CD4-positive, alpha-beta memory T cell (primary cell): Measurements from ENCODE around the gene TMEM100. TPM values are rescaled to one million over a fixed set of nuclear protein-coding genes. Genes with fewer than 3 reads are reported as not detected.

Source experiments
- CTCF ChIA-PET: fragments of 350-600 bp; sonication (Branson Sonifier 250); formaldehyde crosslinking; loops from one replicate; lab custom pipeline; 2021; ENCODE audit warnings: inconsistent platforms; ENCODE audit not compliant: partially characterized antibody; lab: Charles Lee
- POLR2A ChIA-PET: fragments of 350-600 bp; sonication (Branson Sonifier 250); formaldehyde crosslinking; loops from one replicate; lab custom pipeline; 2021; ENCODE audit not compliant: partially characterized antibody; lab: Charles Lee
- DNase-seq, 5 donors: peaks; one replicate each; pipeline versions ENCODE4 v3.0.0 to v3.0.0-alpha.2; 2020 to 2022; ENCODE audit warnings: mixed read lengths in 1 of 5
- H3K27ac ChIP-seq: one replicate; pipeline ENCODE4 v1.7.0; 2013; ENCODE audit warnings: low read depth, low read length
- H3K27me3 ChIP-seq: 2 replicates; pipeline ENCODE4 v1.7.0; 2013; ENCODE audit warnings: mild to moderate bottlenecking, low read length, moderate library complexity; ENCODE audit not compliant: insufficient read depth
- H3K36me3 ChIP-seq: 2 replicates; pipeline ENCODE4 v1.7.0; 2013; ENCODE audit warnings: mild to moderate bottlenecking, low read length, moderate library complexity; ENCODE audit not compliant: insufficient read depth
- H3K4me1 ChIP-seq: 2 replicates; pipeline ENCODE4 v1.7.0; 2013; ENCODE audit warnings: mild to moderate bottlenecking, low read length, moderate library complexity; ENCODE audit not compliant: insufficient read depth
- H3K4me3 ChIP-seq, 2 donors: one replicate each; pipeline ENCODE4 v1.7.0; 2013; ENCODE audit warnings: low read length in 2 of 2, mild to moderate bottlenecking in 1 of 2
- H3K9me3 ChIP-seq, 2 donors: one replicate each; pipeline ENCODE4 v1.7.0; 2013; ENCODE audit warnings: low read length in 2 of 2, control low read depth in 1 of 2; ENCODE audit not compliant: control insufficient read depth in 1 of 2
- H3K27ac Mint-ChIP-seq, 7 donors: one replicate each; pipeline ENCODE4 v1.8.0; 2020 to 2021; ENCODE audit warnings: mixed read lengths in 7 of 7, mild to moderate bottlenecking in 6 of 7, inconsistent platforms in 3 of 7, moderate library complexity in 3 of 7
- H3K27me3 Mint-ChIP-seq, 2 donors: one replicate each; pipeline ENCODE4 v1.8.0; 2020 to 2021; ENCODE audit warnings: mixed read lengths in 2 of 2
- H3K36me3 Mint-ChIP-seq, 2 donors: one replicate each; pipeline ENCODE4 v1.8.0; 2020 to 2021; ENCODE audit warnings: mixed read lengths in 2 of 2, inconsistent platforms in 1 of 2, mild to moderate bottlenecking in 1 of 2
- H3K4me1 Mint-ChIP-seq, 4 donors: one replicate each; pipeline ENCODE4 v1.8.0; 2020 to 2021; ENCODE audit warnings: mixed read lengths in 4 of 4, mild to moderate bottlenecking in 1 of 4
- H3K4me3 Mint-ChIP-seq, 8 donors: one replicate each; pipeline ENCODE4 v1.8.0; 2020 to 2021; ENCODE audit warnings: mixed read lengths in 8 of 8, mild to moderate bottlenecking in 7 of 8, moderate library complexity in 6 of 8, inconsistent platforms in 3 of 8
- H3K9me3 Mint-ChIP-seq, 8 donors: one replicate each; pipeline ENCODE4 v1.8.0; 2020 to 2021; ENCODE audit warnings: mixed read lengths in 8 of 8, mild to moderate bottlenecking in 5 of 8, inconsistent platforms in 3 of 8, moderate library complexity in 1 of 8
- intact Hi-C: fragments of 100-400 bp; cut with micrococcal nuclease; formaldehyde crosslinking; loops from one replicate; pipeline ENCODE4 v1.15.1; 2023
- polyA plus RNA-seq, 2 donors: library from polyadenylated mRNA; unstranded; fragments of 300-500 nt; fragmentation: Illumina TruSeq; gene quantifications; one replicate each; pipeline ENCODE4 v1.2.3, GENCODE V29; 2021
- total RNA-seq, 2 experiments: library from RNA; stranded (reverse); gene quantifications; one replicate each; pipeline ENCODE4 v1.2.3, GENCODE V29; 2021

The TMEM100 gene
- total and polyA plus RNA-seq, 4 experiments from 2014 or later, result not detected

DNA sequence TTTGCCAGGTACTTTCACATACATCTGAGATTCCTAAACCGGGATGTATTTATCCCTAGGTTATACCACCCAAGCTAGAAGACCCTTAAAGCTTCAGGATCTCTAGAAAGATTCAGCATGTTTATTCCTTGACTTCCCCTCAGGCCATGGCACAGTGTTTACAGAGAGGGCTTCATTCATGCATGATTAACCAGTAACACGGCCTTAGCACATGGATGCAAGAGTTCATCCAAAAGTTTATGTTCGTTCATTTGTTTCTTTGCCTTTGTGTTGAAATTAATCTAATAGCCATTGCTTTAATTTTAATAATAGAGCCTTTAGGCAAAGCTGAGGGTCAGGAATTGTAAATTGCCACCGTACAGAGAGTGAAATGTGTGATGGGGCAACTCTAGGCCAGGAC, 41.9 kb upstream of the TMEM100 start:
- ChIA-PET CTCF (no interaction called here), POLR2A (no interaction called here)
- intact Hi-C loops, result no loop called here

DNA sequence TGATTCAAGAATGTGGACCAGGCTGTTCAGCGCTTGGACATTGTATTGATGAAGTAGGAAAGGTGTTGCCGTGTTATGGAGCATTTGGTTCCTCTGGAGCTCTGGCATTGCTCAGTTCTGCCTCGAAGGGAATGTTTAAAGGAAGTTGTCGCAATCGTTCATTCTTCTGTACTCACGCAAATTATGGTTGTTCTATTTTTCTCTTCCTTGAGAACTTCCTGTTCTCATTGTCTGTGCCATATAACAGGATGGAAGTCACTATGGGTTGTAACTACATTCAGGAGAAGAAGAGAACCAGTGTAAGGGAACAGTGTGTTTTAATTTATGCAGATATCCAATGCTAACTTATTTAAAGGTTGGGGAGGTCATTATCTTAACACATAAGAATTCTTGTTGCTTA, 41.2 kb upstream of the TMEM100 start:
- Histone ChIP-seq H3K4me1 (no peaks in the 10 kb centered on the region), H3K4me3 (no peak overlapping the region), H3K36me3 (no peaks in the 10 kb centered on the region), H3K27ac (no peak overlapping the region), H3K27me3 (no peaks in the 10 kb centered on the region), H3K9me3 (no peaks in the 10 kb centered on the region)
- Mint-ChIP-seq H3K9me3 (no peaks in the 10 kb centered on the region), H3K27ac (no peak overlapping the region), H3K27me3 (no peaks in the 10 kb centered on the region), H3K4me1 (peaks cover 0 to 3% (median 2%) of the 10 kb centered on the region in 4 donors), H3K36me3 (peaks cover 7 to 17% of the 10 kb centered on the region in 2 donors), H3K4me3 (no peak overlapping the region)
- intact Hi-C loops, result no loop called here
- no peak for DNase-seq
- CTCF ChIA-PET, result no interaction called here
- POLR2A ChIA-PET, result no interaction called here

More for the DNA sequence above, 41.9 kb upstream of the TMEM100 start:
- DNase-seq, result no peak
- Mint-ChIP-seq H3K4me3 (no peak overlapping the region), H3K27me3 (no peaks in the 10 kb centered on the region), H3K27ac (no peak overlapping the region), H3K9me3 (no peaks in the 10 kb centered on the region), H3K4me1 (peaks cover 0 to 3% (median 2%) of the 10 kb centered on the region in 4 donors), H3K36me3 (peaks cover 11 to 25% of the 10 kb centered on the region in 2 donors)
- Histone ChIP-seq H3K4me3 (no peak overlapping the region), H3K27ac (no peak overlapping the region), H3K4me1 (no peaks in the 10 kb centered on the region), H3K36me3 (no peaks in the 10 kb centered on the region), H3K27me3 (no peaks in the 10 kb centered on the region), H3K9me3 (no peaks in the 10 kb centered on the region)

DNA sequence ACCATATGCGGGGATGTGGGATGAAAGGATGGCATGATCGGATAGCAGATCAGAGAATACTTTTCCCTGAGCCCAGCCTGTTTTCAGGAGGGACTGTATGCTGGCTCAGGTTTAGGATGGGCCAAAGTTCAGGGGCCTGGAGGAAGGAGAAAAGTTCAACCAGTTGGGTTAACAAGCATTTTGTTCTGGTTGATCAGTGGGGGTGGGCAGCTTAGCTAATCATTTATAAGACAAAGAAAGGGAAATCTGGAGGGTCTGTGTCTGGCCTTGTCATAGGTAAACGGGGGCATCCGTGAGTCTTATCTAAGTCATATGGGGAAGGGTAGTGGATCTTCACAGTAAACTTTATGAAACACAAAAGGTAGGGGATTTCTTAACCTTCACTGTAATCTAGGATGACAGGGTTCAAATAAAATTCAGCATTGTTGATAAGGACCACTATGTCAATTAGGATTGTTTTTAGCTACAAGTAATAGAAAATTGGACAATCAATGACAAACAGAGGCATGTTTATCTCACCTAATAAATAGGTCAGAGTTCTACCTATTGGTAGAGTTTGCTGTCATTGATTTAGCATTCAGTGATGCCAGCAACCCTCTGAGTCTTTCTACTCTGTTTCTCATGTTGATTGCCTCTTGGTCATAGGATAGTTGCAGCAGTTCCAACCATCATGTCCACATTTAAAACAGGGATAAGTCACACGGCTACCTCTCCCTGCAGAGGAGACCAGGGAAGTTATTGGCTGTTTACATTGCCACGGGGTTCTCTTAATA, 39.6 kb upstream of the TMEM100 start:
- H3K36me3 ChIP-seq, result no peaks in the 10 kb centered on the region
- POLR2A ChIA-PET, result interaction anchor here (0.5 kb wide), 1 partner anchor 185 kb away, joined by 3 read pairs; no protein-coding TSS in a partner anchor
- H3K9me3 ChIP-seq, result no peaks in the 10 kb centered on the region
- Mint-ChIP-seq H3K27me3 (no peaks in the 10 kb centered on the region), H3K4me3 (no peak overlapping the region), H3K4me1 (peaks cover 0 to 3% (median 2%) of the 10 kb centered on the region in 4 donors), H3K9me3 (no peaks in the 10 kb centered on the region), H3K27ac (no peak overlapping the region), H3K36me3 (peaks cover 1 to 8% of the 10 kb centered on the region in 2 donors)
- no peak for DNase-seq
- no peak overlapping the region for H3K4me3 ChIP-seq
- H3K4me1 ChIP-seq, result no peaks in the 10 kb centered on the region
- intact Hi-C loops, result no loop called here
- CTCF ChIA-PET, result interaction anchor here (1.2 kb wide), 1 partner anchor 9 kb away, joined by 3 read pairs; no protein-coding TSS in a partner anchor
- no peak overlapping the region for H3K27ac ChIP-seq
- no peaks in the 10 kb centered on the region for H3K27me3 ChIP-seq

DNA sequence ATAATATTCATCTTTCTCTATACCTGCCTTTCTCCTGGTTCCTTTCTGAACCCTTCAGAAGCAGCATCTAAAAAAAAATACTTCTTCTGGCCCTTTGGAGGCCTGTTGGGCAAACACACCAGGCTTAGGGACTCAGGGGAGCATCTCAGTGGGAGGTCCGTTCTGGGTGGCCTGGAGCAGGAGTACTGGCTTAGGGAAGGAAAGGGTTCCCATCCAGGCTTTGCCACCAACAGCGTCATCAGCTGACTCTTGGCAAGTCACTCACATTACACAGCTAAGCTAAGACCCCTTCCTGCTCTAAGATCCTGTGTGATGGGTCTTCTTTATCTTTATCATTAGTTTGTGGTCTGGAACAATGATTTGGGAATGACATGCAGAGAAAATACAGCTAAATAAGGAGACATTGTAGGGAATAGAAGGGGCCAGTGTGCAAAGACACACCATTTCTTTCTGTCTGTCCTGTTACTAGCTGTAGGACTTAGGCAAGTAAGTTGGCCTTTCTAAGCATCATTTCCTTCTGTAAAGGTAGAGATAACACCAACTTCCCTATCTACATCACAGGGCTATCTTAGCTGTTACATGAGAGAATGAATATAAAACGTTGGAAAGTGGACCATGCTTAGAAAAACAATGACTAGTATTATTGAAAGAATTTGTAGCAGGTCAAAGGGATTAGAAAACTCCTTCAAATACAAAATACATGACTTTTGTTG, 38.1 kb upstream of the TMEM100 start:
- Histone ChIP-seq H3K27me3 (no peaks in the 10 kb centered on the region), H3K4me1 (no peaks in the 10 kb centered on the region), H3K27ac (no peak overlapping the region), H3K9me3 (no peaks in the 10 kb centered on the region), H3K4me3 (no peak overlapping the region), H3K36me3 (no peaks in the 10 kb centered on the region)
- Mint-ChIP-seq H3K27me3 (no peaks in the 10 kb centered on the region), H3K4me1 (peaks cover 0 to 4% (median 2%) of the 10 kb centered on the region in 4 donors), H3K9me3 (no peaks in the 10 kb centered on the region), H3K36me3 (peaks cover 0 to 6% of the 10 kb centered on the region in 2 donors), H3K4me3 (no peak overlapping the region), H3K27ac (no peak overlapping the region)
- DNase-seq, result no peak
- ChIA-PET POLR2A (no interaction called here), CTCF (interaction anchor here (1.2 kb wide), 1 partner anchor 10 kb away, joined by 3 read pairs; no protein-coding TSS in a partner anchor)
- intact Hi-C loops, result no loop called here

DNA sequence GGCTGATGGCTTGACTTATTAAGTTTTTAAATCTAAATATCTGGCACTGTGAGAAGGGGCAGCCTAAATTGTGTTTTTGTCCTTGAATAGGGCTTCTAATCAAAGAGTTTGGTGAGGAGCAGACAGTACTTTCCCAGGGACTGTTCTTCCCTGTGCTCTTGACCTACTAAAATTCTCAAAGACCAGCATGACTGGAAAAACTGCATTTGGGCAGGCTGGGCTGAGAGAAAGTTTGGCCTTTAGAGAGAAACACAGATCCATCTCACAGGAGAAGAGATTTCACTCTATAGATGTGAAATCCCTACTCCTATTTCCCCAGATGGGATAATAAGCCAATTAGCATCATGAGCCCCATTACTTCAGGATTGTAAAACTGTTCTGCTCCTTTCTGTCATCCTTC, 35.5 kb upstream of the TMEM100 start:
- ChIA-PET POLR2A (no interaction called here), CTCF (interaction anchor here (1.0 kb wide), 1 partner anchor 13 kb away, joined by 3 read pairs; no protein-coding TSS in a partner anchor)
- no peaks in the 10 kb centered on the region for H3K36me3 ChIP-seq
- Mint-ChIP-seq H3K36me3 (no peaks in the 10 kb centered on the region), H3K4me3 (no peak overlapping the region), H3K9me3 (no peaks in the 10 kb centered on the region), H3K27me3 (no peaks in the 10 kb centered on the region), H3K4me1 (peaks cover 0 to 3% (median under 1%) of the 10 kb centered on the region in 4 donors), H3K27ac (no peak overlapping the region)
- H3K4me3 ChIP-seq, result no peak overlapping the region
- no peaks in the 10 kb centered on the region for H3K9me3 ChIP-seq
- intact Hi-C loops, result loop anchor here (10.0 kb wide), 1 partner anchor 793 kb away; the partner anchor contains the start of genes COX11 and STXBP4
- no peaks in the 10 kb centered on the region for H3K4me1 ChIP-seq
- no peak overlapping the region for H3K27ac ChIP-seq
- H3K27me3 ChIP-seq, result no peaks in the 10 kb centered on the region
- no peak for DNase-seq

DNA sequence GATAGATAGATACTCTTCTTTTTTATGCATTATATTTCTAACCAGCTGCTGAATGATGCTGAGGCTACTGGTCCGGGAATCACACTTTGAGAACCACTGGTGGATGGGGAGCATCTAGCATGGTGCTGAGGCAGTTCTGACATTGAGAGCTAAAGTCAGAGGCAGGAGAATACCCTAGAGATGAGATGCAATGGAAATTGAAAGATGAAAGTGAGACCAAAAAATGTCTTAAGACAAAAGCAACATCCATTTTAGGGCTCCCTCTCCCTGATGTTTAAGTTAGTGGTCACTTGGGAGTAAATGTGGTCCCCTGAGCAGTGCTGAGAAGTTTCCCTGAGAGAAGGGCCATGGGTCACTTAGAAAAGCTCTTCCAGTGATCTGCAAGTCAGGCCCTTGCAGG, 35.0 kb upstream of the TMEM100 start:
- Histone ChIP-seq H3K4me3 (no peak overlapping the region), H3K27me3 (no peaks in the 10 kb centered on the region), H3K36me3 (no peaks in the 10 kb centered on the region), H3K9me3 (no peaks in the 10 kb centered on the region), H3K4me1 (no peaks in the 10 kb centered on the region), H3K27ac (no peak overlapping the region)
- ChIA-PET POLR2A (no interaction called here), CTCF (no interaction called here)
- no peaks in the 10 kb centered on the region for H3K9me3 Mint-ChIP-seq
- no peaks in the 10 kb centered on the region for H3K36me3 Mint-ChIP-seq
- no peak overlapping the region for H3K27ac Mint-ChIP-seq
- intact Hi-C loops, result loop anchor here (10.0 kb wide), 1 partner anchor 793 kb away; the partner anchor contains the start of genes COX11 and STXBP4
- DNase-seq, result no peak
- H3K27me3 Mint-ChIP-seq, result no peaks in the 10 kb centered on the region
- H3K4me1 Mint-ChIP-seq, result peaks cover 0 to 5% (median 4%) of the 10 kb centered on the region in 4 donors
- H3K4me3 Mint-ChIP-seq, result no peak overlapping the region

DNA sequence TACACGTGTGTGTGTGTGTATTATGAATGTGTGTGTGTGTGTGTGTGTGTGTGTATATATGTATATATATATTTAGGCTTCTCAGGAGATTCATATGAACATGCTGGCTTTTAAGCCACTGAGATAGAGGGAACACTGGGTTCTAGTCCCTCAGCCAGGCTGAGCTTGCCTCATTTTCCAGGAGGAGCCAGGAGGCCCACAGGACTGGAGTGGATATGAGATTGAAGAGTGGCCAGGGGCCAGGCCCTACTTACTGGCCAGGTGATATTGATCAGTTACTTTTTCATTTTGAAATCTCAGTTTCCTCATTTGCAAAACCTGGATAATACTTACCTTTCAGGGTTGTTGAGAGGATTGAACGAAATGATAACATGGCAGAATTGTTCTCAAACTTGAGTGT, 34.0 kb upstream of the TMEM100 start:
- Mint-ChIP-seq H3K4me3 (no peak overlapping the region), H3K9me3 (no peaks in the 10 kb centered on the region), H3K36me3 (no peaks in the 10 kb centered on the region), H3K27me3 (no peaks in the 10 kb centered on the region), H3K4me1 (peaks cover 2 to 12% (median 8%) of the 10 kb centered on the region in 4 donors), H3K27ac (no peak overlapping the region)
- no peak for DNase-seq
- peaks cover 3% of the 10 kb centered on the region for H3K4me1 ChIP-seq
- no peaks in the 10 kb centered on the region for H3K27me3 ChIP-seq
- intact Hi-C loops, result loop anchor here (10.0 kb wide), 1 partner anchor 792 kb away; the partner anchor contains the start of genes COX11 and STXBP4
- ChIA-PET POLR2A (no interaction called here), CTCF (interaction anchor here (1.0 kb wide), 1 partner anchor 39 kb away, joined by 3 read pairs; no protein-coding TSS in a partner anchor)
- H3K4me3 ChIP-seq, result no peak overlapping the region
- H3K9me3 ChIP-seq, result no peaks in the 10 kb centered on the region
- no peaks in the 10 kb centered on the region for H3K36me3 ChIP-seq
- H3K27ac ChIP-seq, result no peak overlapping the region
